ENCODE data around the gene CTIF.

The CTIF gene

GRCh38 chr18:48781163-48781987, 242.5 kb downstream of the CTIF start:
- H3K23ac ChIP-seq (ENCODE audit: low read length in 2 of 2): peak overlapping the region in 1 of 2 experiments; percentile 98
- H3K27ac ChIP-seq (ENCODE audit: low read length, poor library complexity, severe bottlenecking): no peak overlapping the region
- H3K36me3 ChIP-seq (ENCODE audit: control insufficient read depth in 1 of 2, insufficient read depth in 2 of 2, low read depth in 1 of 2, low read length in 2 of 2): peaks cover 21 to 67% of the 10 kb centered on the region in 2 experiments
- no peaks in the 10 kb centered on the region for H3K9me3 ChIP-seq (ENCODE audit: control insufficient read depth, low read length)
- peak overlapping the region in 1 of 2 experiments; percentile 37 for H3K4me3 ChIP-seq (ENCODE audit: insufficient read depth in 1 of 2, low read depth in 1 of 2, low read length in 2 of 2)
- DNase-seq: peak; percentile 89
- no peak overlapping the region for H2BK5ac ChIP-seq (ENCODE audit: low read depth, low read length, poor library complexity, severe bottlenecking)
- no peak overlapping the region for H2BK15ac ChIP-seq (ENCODE audit: low read depth, poor library complexity, severe bottlenecking)
- H2AFZ ChIP-seq (ENCODE audit: low read depth, low read length): no peak overlapping the region
- peaks cover 47% of the 10 kb centered on the region for H3K4me1 ChIP-seq (ENCODE audit: control insufficient read depth, insufficient read depth, low read depth, low read length)
- H4K8ac ChIP-seq (ENCODE audit: low read length): peak overlapping the region; percentile 89
- H3K9ac ChIP-seq (ENCODE audit: low read length): peak overlapping the region; percentile 80
- H2AK5ac ChIP-seq (ENCODE audit: low read length, severe bottlenecking): peak overlapping the region; percentile 59
- H2BK12ac ChIP-seq (ENCODE audit: low read length in 2 of 2): peak overlapping the region; percentile 89 to 93
- H2BK120ac ChIP-seq (ENCODE audit: low read depth, low read length): peak overlapping the region; percentile 77
- H3K14ac ChIP-seq (ENCODE audit: low read length in 2 of 2): no peak overlapping the region
- H3K79me1 ChIP-seq (replicated peaks; ENCODE audit: low read length, poor library complexity, severe bottlenecking): peaks cover 51% of the 10 kb centered on the region
- peak overlapping the region; percentile 64 for H4K91ac ChIP-seq (ENCODE audit: low read length)
- peak overlapping the region; percentile 81 to 85 for H3K18ac ChIP-seq (ENCODE audit: low read depth in 1 of 2, low read length in 2 of 2)
- H3K27me3 ChIP-seq (ENCODE audit: control insufficient read depth in 1 of 2, insufficient read depth in 1 of 2, low read length in 2 of 2): no peaks in the 10 kb centered on the region
- H3K4me2 ChIP-seq (ENCODE audit: low read length, poor library complexity, severe bottlenecking): no peak overlapping the region
- H3K4ac ChIP-seq (ENCODE audit: low read depth in 1 of 2, low read length in 2 of 2): peak overlapping the region; percentile 13 to 92
- WGBS: 15% methylated on average over 22 of the region's 28 CpGs

DNA sequence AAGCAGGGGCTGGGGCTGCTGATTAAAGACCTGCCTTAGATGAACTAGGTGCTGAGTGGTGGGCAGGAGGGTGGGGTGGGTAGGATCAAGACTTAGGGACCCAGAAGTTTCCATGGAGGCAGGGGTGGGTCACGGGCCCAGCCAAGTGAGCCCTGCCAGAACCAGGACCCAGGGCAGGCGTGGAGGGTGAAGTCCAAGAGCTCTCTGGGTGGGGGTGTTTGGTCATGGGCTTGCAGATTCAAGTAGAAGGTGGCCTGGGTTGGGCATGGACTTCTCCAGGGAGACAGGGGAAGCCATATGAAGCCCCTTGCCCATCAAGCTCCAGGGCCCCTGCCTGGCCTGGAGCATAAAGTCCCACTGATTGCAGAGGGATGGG, 243.1 kb downstream of the CTIF start:
- H2AK5ac ChIP-seq (ENCODE audit: low read length, severe bottlenecking): peak overlapping the region; percentile 59
- H4K8ac ChIP-seq (ENCODE audit: low read length): peak overlapping the region; percentile 89
- H2BK120ac ChIP-seq (ENCODE audit: low read depth, low read length): peak overlapping the region; percentile 77
- no peak overlapping the region for H3K4me3 ChIP-seq (ENCODE audit: insufficient read depth in 1 of 2, low read depth in 1 of 2, low read length in 2 of 2)
- H3K4me1 ChIP-seq (ENCODE audit: control insufficient read depth, insufficient read depth, low read depth, low read length): peaks cover 46% of the 10 kb centered on the region
- WGBS: 94% methylated on average over 2 of the region's 2 CpGs
- no peak overlapping the region for H3K27ac ChIP-seq (ENCODE audit: low read length, poor library complexity, severe bottlenecking)
- H3K9ac ChIP-seq (ENCODE audit: low read length): peak overlapping the region; percentile 80
- H3K79me1 ChIP-seq (replicated peaks; ENCODE audit: low read length, poor library complexity, severe bottlenecking): peaks cover 50% of the 10 kb centered on the region
- H3K36me3 ChIP-seq (ENCODE audit: control insufficient read depth in 1 of 2, insufficient read depth in 2 of 2, low read depth in 1 of 2, low read length in 2 of 2): peaks cover 23 to 70% of the 10 kb centered on the region in 2 experiments
- no peak overlapping the region for H3K4me2 ChIP-seq (ENCODE audit: low read length, poor library complexity, severe bottlenecking)
- peak overlapping the region in 1 of 2 experiments; percentile 98 for H3K23ac ChIP-seq (ENCODE audit: low read length in 2 of 2)
- no peak overlapping the region for H2AFZ ChIP-seq (ENCODE audit: low read depth, low read length)
- peak overlapping the region; percentile 89 to 93 for H2BK12ac ChIP-seq (ENCODE audit: low read length in 2 of 2)
- peak overlapping the region; percentile 67 for H2BK15ac ChIP-seq (ENCODE audit: low read depth, poor library complexity, severe bottlenecking)
- H2BK5ac ChIP-seq (ENCODE audit: low read depth, low read length, poor library complexity, severe bottlenecking): no peak overlapping the region
- H3K27me3 ChIP-seq (ENCODE audit: control insufficient read depth in 1 of 2, insufficient read depth in 1 of 2, low read length in 2 of 2): no peaks in the 10 kb centered on the region
- H3K9me3 ChIP-seq (ENCODE audit: control insufficient read depth, low read length): no peaks in the 10 kb centered on the region
- peak overlapping the region; percentile 81 to 85 for H3K18ac ChIP-seq (ENCODE audit: low read depth in 1 of 2, low read length in 2 of 2)
- peak overlapping the region; percentile 88 to 92 for H3K4ac ChIP-seq (ENCODE audit: low read depth in 1 of 2, low read length in 2 of 2)
- H3K14ac ChIP-seq (ENCODE audit: low read length in 2 of 2): peak overlapping the region in 1 of 2 experiments; percentile 68
- no peak for DNase-seq
- H4K91ac ChIP-seq (ENCODE audit: low read length): peak overlapping the region; percentile 64

DNA sequence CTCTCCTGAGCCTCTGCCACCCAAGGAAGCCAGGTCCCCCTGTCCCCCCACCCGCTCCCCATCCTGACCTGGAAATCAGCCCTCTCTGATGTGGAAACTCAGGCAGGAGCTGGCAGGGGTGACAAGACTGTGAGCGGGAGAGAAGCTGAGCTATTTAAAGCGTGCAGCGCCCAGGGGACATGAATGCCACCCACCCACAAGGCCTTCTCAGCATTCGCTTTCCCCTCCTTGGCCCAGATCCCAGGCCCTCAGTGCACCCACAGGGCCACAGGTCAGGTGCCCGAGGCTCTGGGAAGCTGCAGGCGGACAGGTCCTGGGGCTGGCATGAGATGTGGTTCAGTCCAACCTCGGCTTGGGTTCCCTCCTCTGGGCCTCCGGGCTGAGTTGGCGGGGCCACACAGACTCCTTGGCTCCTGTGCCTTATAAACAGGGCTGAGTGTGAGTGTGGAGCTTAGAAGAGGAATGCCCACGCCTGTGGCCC, 243.6 kb downstream of the CTIF start:
- Histone ChIP-seq H3K36me3 (ENCODE audit: control insufficient read depth in 1 of 2, insufficient read depth in 2 of 2, low read depth in 1 of 2, low read length in 2 of 2) (peaks cover 23 to 70% of the 10 kb centered on the region in 2 experiments), H2BK15ac (ENCODE audit: low read depth, poor library complexity, severe bottlenecking) (peak overlapping the region; percentile 71), H2BK120ac (ENCODE audit: low read depth, low read length) (peak overlapping the region; percentile 77), H4K91ac (ENCODE audit: low read length) (peak overlapping the region; percentile 64), H2BK5ac (ENCODE audit: low read depth, low read length, poor library complexity, severe bottlenecking) (no peak overlapping the region), H3K79me1 (replicated peaks; ENCODE audit: low read length, poor library complexity, severe bottlenecking) (peaks cover 47% of the 10 kb centered on the region), H3K27me3 (ENCODE audit: control insufficient read depth in 1 of 2, insufficient read depth in 1 of 2, low read length in 2 of 2) (no peaks in the 10 kb centered on the region), H3K4me1 (ENCODE audit: control insufficient read depth, insufficient read depth, low read depth, low read length) (peaks cover 45% of the 10 kb centered on the region), H3K4me2 (ENCODE audit: low read length, poor library complexity, severe bottlenecking) (no peak overlapping the region), H3K9ac (ENCODE audit: low read length) (peak overlapping the region; percentile 80), H3K18ac (ENCODE audit: low read depth in 1 of 2, low read length in 2 of 2) (peak overlapping the region; percentile 81 to 85), H3K27ac (ENCODE audit: low read length, poor library complexity, severe bottlenecking) (no peak overlapping the region), H2AK5ac (ENCODE audit: low read length, severe bottlenecking) (no peak overlapping the region), H2AFZ (ENCODE audit: low read depth, low read length) (no peak overlapping the region), H3K14ac (ENCODE audit: low read length in 2 of 2) (peak overlapping the region in 1 of 2 experiments; percentile 68), H4K8ac (ENCODE audit: low read length) (peak overlapping the region; percentile 89), H3K9me3 (ENCODE audit: control insufficient read depth, low read length) (no peaks in the 10 kb centered on the region), H2BK12ac (ENCODE audit: low read length in 2 of 2) (peak overlapping the region; percentile 89 to 93), H3K4me3 (ENCODE audit: insufficient read depth in 1 of 2, low read depth in 1 of 2, low read length in 2 of 2) (no peak overlapping the region), H3K4ac (ENCODE audit: low read depth in 1 of 2, low read length in 2 of 2) (peak overlapping the region; percentile 88 to 92), H3K23ac (ENCODE audit: low read length in 2 of 2) (no peak overlapping the region)
- WGBS: 91% methylated on average over 7 of the region's 11 CpGs
- DNase-seq: peak; percentile 14

Data from mesenchymal stem cell (in vitro differentiated cells and primary cell).